Epithelial cell of proximal tubule (primary cell): ENCODE measurements around the gene ZNF304. TPM values are rescaled to one million over a fixed set of nuclear protein-coding genes. Genes with fewer than 3 reads are reported as not detected.

ENCODE experiments used
- DNase-seq: peaks from one replicate; pipeline ENCODE4 v3.0.0-alpha.2; 2011; ENCODE audit warnings: low read depth
- H3K4me3 ChIP-seq: 2 replicates; pipeline ENCODE4 v1.5.1; 2011; ENCODE audit warnings: low read depth, mild to moderate bottlenecking, low read length
- total RNA-seq: library from RNA; depleted of rRNA; stranded (reverse); fragments of >200 nt; gene quantifications from 2 replicates; pipeline ENCODE4 v1.2.3, GENCODE V29; 2015
- TF ChIP-seq, protein P1 (sequence below): conservative IDR thresholded peaks from 2 replicates; pipeline ENCODE4 v1.5.1; 2012; ENCODE audit warnings: low read depth, mild to moderate bottlenecking, low read length

Gene ZNF304
- total RNA-seq, 1 donor from 2014 or later: 2.7 TPM

DNA sequence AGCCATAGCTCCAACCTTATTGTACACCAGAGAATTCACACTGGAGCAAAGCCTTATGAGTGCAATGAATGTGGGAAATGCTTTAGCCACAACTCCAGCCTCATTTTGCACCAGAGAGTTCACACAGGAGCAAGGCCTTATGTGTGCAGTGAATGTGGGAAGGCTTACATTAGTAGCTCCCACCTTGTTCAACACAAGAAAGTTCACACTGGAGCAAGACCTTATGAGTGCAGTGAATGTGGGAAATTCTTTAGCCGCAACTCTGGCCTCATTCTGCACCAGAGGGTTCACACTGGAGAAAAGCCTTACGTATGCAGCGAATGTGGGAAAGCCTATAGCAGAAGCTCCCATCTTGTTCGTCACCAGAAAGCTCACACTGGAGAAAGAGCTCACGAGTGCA is 6.3 kb downstream of the ZNF304 start:
- no peak overlapping the region for H3K4me3 ChIP-seq
- TF ChIP-seq, protein P1, sequence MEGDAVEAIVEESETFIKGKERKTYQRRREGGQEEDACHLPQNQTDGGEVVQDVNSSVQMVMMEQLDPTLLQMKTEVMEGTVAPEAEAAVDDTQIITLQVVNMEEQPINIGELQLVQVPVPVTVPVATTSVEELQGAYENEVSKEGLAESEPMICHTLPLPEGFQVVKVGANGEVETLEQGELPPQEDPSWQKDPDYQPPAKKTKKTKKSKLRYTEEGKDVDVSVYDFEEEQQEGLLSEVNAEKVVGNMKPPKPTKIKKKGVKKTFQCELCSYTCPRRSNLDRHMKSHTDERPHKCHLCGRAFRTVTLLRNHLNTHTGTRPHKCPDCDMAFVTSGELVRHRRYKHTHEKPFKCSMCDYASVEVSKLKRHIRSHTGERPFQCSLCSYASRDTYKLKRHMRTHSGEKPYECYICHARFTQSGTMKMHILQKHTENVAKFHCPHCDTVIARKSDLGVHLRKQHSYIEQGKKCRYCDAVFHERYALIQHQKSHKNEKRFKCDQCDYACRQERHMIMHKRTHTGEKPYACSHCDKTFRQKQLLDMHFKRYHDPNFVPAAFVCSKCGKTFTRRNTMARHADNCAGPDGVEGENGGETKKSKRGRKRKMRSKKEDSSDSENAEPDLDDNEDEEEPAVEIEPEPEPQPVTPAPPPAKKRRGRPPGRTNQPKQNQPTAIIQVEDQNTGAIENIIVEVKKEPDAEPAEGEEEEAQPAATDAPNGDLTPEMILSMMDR: no peak
- DNase-seq: no peak

DNA sequence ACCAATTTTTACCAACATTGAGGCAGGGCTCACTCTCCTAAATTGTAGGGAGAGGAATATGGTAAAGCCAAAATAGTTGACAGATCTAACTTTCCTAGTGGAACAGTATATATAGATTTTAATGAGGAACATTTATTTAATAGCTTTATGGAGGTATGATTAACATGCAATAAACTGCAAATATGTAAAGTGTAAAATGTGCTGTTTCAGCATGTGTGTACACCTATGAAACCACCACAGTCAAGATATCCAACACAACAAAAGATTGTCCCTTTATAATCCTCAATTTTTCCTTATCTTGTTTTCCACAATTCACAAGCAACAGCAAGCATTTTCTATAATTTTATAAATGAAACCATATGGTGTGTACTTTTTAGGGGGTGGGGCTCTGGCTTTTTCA is 8.2 kb downstream of the ZNF304 start:
- H3K4me3 ChIP-seq: no peak overlapping the region
- DNase-seq: no peak
- TF ChIP-seq, protein P1: no peak

DNA sequence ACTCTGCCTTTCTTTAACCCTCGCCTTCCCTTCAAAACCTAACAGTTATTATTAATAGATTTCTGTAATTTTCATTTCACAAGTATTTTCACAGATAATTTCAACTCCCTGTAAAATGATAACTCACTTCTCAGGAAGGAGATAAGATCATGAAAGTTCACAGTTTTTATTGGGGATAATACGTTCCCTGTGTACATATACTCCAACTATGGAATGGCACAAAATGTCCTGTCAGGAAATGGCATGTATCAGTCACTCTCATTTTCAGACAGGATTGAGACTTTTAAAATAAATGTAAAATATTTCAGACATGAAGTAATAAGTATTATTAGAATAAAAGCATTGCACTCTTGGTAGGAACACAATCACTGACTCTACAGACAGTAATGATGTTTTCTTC is 11.3 kb downstream of the ZNF304 start:
- peak overlapping the region; percentile 89 for H3K4me3 ChIP-seq
- TF ChIP-seq, protein P1: no peak

DNA sequence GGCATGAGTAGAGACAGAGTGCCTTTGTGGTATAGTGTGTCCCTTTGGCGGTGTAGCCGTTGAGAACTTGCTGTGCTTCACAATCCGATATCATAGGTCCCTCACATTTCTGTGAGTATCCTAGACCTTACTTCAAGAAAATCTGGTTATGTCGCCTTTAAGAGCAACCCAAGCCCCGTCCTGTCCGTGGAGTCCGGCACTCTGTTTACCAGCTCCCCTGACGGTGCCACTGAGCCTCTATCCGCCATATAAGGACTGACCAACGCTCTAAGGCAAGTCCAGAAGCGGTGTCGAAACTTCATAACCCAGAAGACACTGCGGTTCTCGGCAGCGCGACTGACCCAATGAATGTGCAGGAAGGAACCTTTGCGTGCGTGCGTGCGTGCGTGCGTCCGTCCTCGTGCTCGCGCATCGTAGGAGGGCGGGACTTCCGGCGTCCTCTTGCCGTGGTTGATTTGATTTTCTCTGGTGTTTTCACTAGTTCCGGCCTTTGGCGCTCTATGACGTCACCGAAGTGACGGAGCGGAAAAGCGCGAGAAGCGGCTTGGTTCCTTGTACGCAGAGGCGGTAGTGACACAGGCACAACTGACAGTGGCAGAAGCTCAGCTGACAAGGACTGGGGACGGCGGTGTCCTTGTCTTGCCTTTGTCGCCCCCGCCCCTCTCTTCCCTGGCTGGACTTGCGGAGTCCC is 12.1 kb downstream of the ZNF304 start, which contains the start of the genes TRAPPC2B and ZNF547:
Gene TRAPPC2B (plus strand): TSS at position 555 of the 691 bp plus-strand sequence. CDS start 1,283 bp downstream, outside the sequence.
Gene ZNF547 (plus strand): TSS at position 555 of the 691 bp plus-strand sequence. CDS start 5,005 bp downstream, outside the sequence.
- peak within 1 kb of the TSS; percentile 89 for H3K4me3 ChIP-seq
- TF ChIP-seq, protein P1: no peak

More for the DNA sequence above, 11.3 kb downstream of the ZNF304 start:
- no peak for DNase-seq

DNA sequence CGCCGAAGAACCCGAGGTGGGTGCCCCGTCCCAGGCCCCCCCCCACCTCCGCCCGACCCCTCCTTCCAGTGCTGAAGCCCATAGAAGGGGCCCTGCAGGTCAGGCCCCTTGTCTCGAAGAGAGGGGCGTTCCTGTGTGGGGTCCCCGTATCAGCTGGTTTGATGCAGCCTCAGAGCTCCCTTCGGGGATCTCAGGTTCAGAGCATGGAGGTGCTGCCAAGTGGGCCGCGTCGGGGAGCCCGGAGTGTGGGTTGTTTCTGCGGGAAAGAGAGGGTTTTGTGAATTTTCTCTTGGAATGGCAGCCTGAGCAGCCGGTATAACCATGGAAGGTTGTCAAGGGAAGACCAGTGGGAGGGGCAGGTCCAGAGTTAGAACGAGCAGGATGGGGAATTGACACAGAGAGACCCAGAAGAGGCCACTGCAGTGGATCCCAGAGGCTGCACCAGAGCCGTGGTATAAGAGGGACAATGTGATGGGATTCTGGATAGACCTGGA is 12.7 kb downstream of the ZNF304 start:
- peak overlapping the region; percentile 89 for H3K4me3 ChIP-seq
- DNase-seq: no peak
- TF ChIP-seq, protein P1: no peak

More for the DNA sequence above, 12.1 kb downstream of the ZNF304 start, which contains the start of the genes TRAPPC2B and ZNF547:
- peak; percentile 94 for DNase-seq

DNA sequence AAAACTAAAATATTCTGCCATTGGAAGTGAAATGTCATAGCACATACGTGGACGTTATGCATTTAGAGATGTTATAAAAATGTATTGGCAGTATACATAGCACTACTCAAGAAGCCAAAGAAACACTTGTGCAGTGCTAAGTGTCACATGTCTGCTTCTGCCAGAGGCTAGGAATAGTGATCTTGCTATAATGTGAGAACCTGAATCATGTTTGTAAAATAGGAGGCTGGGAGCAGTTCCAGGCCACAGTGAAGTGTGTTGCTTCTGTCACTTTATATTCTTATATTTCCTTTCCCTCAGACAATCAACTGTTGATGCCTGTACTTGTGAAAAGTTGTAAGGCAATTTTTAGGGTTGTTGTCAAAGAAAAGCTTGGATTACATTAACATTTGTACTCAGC is 15.7 kb downstream of the ZNF304 start:
- DNase-seq: no peak
- TF ChIP-seq, protein P1: no peak
- H3K4me3 ChIP-seq: no peak overlapping the region
